Kidney epithelial cell (primary cell): ENCODE results near the gene SYT2. TPM values are rescaled to one million over a fixed set of nuclear protein-coding genes. Genes with fewer than 3 reads are reported as not detected.

Experiments used
- DNase-seq: peaks from one replicate; pipeline ENCODE4 v3.0.0-alpha.2; 2010; ENCODE audit warnings: low read depth
- H3K27me3 ChIP-seq: 2 replicates; pipeline ENCODE4 v1.6.0; 2011; ENCODE audit warnings: low read length; ENCODE audit not compliant: control insufficient read depth, insufficient read depth
- H3K36me3 ChIP-seq: 2 replicates; pipeline ENCODE4 v1.5.1; 2011; ENCODE audit warnings: low read length; ENCODE audit not compliant: control insufficient read depth, insufficient read depth
- H3K4me3 ChIP-seq: 2 replicates; pipeline ENCODE4 v1.5.1; 2011; ENCODE audit warnings: low read depth, mild to moderate bottlenecking, control low read depth, low read length
- CTCF ChIP-seq: IDR thresholded peaks from 2 replicates; pipeline ENCODE4 v1.5.1; 2011; ENCODE audit warnings: mild to moderate bottlenecking, moderate library complexity, low read length, control low read depth, inconsistent platforms; ENCODE audit not compliant: insufficient read depth, poor library complexity, severe bottlenecking
- total RNA-seq: library from RNA; depleted of rRNA; stranded (reverse); fragments of >200 nt; gene quantifications from 2 replicates; pipeline ENCODE4 v1.2.3, GENCODE V29; 2015

The SYT2 gene
- total RNA-seq, 1 donor from 2014 or later = 0.04 TPM

GRCh38 chr1:202681736-202682420 is 28.4 kb downstream of the SYT2 start:
- TF ChIP-seq CTCF = no peak
- H3K27me3 ChIP-seq = peaks cover 29% of the 10 kb centered on the region
- DNase-seq = no peak

GRCh38 chr1:202680586-202681352 is 29.5 kb downstream of the SYT2 start:
- H3K4me3 ChIP-seq = no peak overlapping the region
- TF ChIP-seq CTCF = no peak
- DNase-seq = no peak
- H3K27me3 ChIP-seq = peaks cover 28% of the 10 kb centered on the region
- no peaks in the 10 kb centered on the region for H3K36me3 ChIP-seq

More at GRCh38 chr1:202681736-202682420, 28.4 kb downstream of the SYT2 start:
- no peak overlapping the region for H3K4me3 ChIP-seq
- no peaks in the 10 kb centered on the region for H3K36me3 ChIP-seq

- no peaks in the 10 kb centered on the region for H3K36me3 ChIP-seq
- peaks cover 25% of the 10 kb centered on the region for H3K27me3 ChIP-seq
- no peak for DNase-seq
- TF ChIP-seq CTCF = no peak
- no peak overlapping the region for H3K4me3 ChIP-seq
Observed at GRCh38 chr1:202679406-202680177, 30.7 kb downstream of the SYT2 start.

GRCh38 chr1:202677433-202677832 is 32.8 kb downstream of the SYT2 start:
- no peak for DNase-seq
- peaks cover 20% of the 10 kb centered on the region for H3K27me3 ChIP-seq
- H3K36me3 ChIP-seq = no peaks in the 10 kb centered on the region
- no peak for TF ChIP-seq CTCF
- H3K4me3 ChIP-seq = no peak overlapping the region

GRCh38 chr1:202673531-202673930 is 36.7 kb downstream of the SYT2 start:
- Histone ChIP-seq H3K4me3 (no peak overlapping the region), H3K27me3 (peaks cover 4% of the 10 kb centered on the region), H3K36me3 (no peaks in the 10 kb centered on the region)
- TF ChIP-seq CTCF = no peak
- no peak for DNase-seq
